ENCODE results near the gene GPR137.
A peak's percentile ranks its signal among the peaks of the same experiment; 100 is the strongest.

Gene GPR137

GRCh38 chr11:64284962-64285884 lies at the start of gene GPR137:
GPR137 (plus strand) TSS chr11:64285848; CDS start chr11:64286525, 677 bp downstream.
- Mint-ChIP-seq H3K27ac (peak within 1 kb of the TSS; percentile 54 to 89 (median 88)), H3K9me3 (no peaks in the 10 kb centered on the region), H3K4me3 (peak within 1 kb of the TSS; percentile 92 to 93 (median 93)), H3K4me1 (peaks cover 8% of the 10 kb centered on the region), H3K27me3 (ENCODE audit: low read depth) (peaks cover 23% of the 10 kb centered on the region), H3K36me3 (ENCODE audit: low read depth) (peaks cover 22% of the 10 kb centered on the region)
- TF ChIP-seq CTCF (IDR thresholded peaks at IDR 0.05; ENCODE audit: unreplicated experiment in 3 of 3) = no peak

- Mint-ChIP-seq H3K4me3 (peak overlapping the region; percentile 61 to 68 (median 63)), H3K27ac (peak overlapping the region; percentile 76 to 91 (median 86)), H3K9me3 (no peaks in the 10 kb centered on the region), H3K27me3 (ENCODE audit: low read depth) (no peaks in the 10 kb centered on the region), H3K4me1 (peaks cover 42% of the 10 kb centered on the region), H3K36me3 (ENCODE audit: low read depth) (peaks cover 9% of the 10 kb centered on the region)
- no peak for TF ChIP-seq CTCF (IDR thresholded peaks at IDR 0.05; ENCODE audit: unreplicated experiment in 3 of 3)
These were observed 48.1 kb upstream of the GPR137 start for GRCh38 chr11:64237484-64237951.

GRCh38 chr11:64238076-64238475 lies 47.6 kb upstream of the GPR137 start:
- H3K36me3 Mint-ChIP-seq (ENCODE audit: low read depth) = peaks cover 9% of the 10 kb centered on the region
- peaks cover 42% of the 10 kb centered on the region for H3K4me1 Mint-ChIP-seq
- no peaks in the 10 kb centered on the region for H3K27me3 Mint-ChIP-seq (ENCODE audit: low read depth)
- TF ChIP-seq CTCF (IDR thresholded peaks at IDR 0.05; ENCODE audit: unreplicated experiment in 3 of 3) = no peak
- H3K27ac Mint-ChIP-seq = peak overlapping the region; percentile 76 to 98 (median 88)
- no peaks in the 10 kb centered on the region for H3K9me3 Mint-ChIP-seq
- peak overlapping the region; percentile 18 to 70 (median 67) for H3K4me3 Mint-ChIP-seq

- peak overlapping the region; percentile 44 to 70 (median 67) for H3K4me3 Mint-ChIP-seq
- peaks cover 14% of the 10 kb centered on the region for H3K36me3 Mint-ChIP-seq (ENCODE audit: low read depth)
- peaks cover 45% of the 10 kb centered on the region for H3K4me1 Mint-ChIP-seq
- TF ChIP-seq CTCF (IDR thresholded peaks at IDR 0.05; ENCODE audit: unreplicated experiment in 3 of 3) = no peak
- H3K27ac Mint-ChIP-seq = peak overlapping the region; percentile 76 to 98 (median 88)
- no peaks in the 10 kb centered on the region for H3K9me3 Mint-ChIP-seq
- H3K27me3 Mint-ChIP-seq (ENCODE audit: low read depth) = no peaks in the 10 kb centered on the region
These were observed 46.6 kb upstream of the GPR137 start for GRCh38 chr11:64238999-64239398.

- H3K27ac Mint-ChIP-seq = peak overlapping the region; percentile 98
These were observed 45.8 kb upstream of the GPR137 start for GRCh38 chr11:64239662-64240434.

More at GRCh38 chr11:64239662-64240434, 45.8 kb upstream of the GPR137 start:
- Mint-ChIP-seq H3K27me3 (ENCODE audit: low read depth) (no peaks in the 10 kb centered on the region), H3K36me3 (ENCODE audit: low read depth) (peaks cover 14% of the 10 kb centered on the region), H3K4me3 (peak overlapping the region; percentile 90 to 95 (median 92)), H3K9me3 (no peaks in the 10 kb centered on the region), H3K4me1 (peaks cover 45% of the 10 kb centered on the region)
- no peak for TF ChIP-seq CTCF (IDR thresholded peaks at IDR 0.05; ENCODE audit: unreplicated experiment in 3 of 3)
